SKM-1 treated with dmso at 0.1 percent for 144 hours (cell line): ENCODE results near the gene LDLRAP1.

ENCODE experiments used
- DNase-seq: peaks from one replicate; lab custom pipeline; 2025; ENCODE audit not compliant: unreplicated experiment; lab: John Stamatoyannopoulos, UW

The LDLRAP1 gene

DNA sequence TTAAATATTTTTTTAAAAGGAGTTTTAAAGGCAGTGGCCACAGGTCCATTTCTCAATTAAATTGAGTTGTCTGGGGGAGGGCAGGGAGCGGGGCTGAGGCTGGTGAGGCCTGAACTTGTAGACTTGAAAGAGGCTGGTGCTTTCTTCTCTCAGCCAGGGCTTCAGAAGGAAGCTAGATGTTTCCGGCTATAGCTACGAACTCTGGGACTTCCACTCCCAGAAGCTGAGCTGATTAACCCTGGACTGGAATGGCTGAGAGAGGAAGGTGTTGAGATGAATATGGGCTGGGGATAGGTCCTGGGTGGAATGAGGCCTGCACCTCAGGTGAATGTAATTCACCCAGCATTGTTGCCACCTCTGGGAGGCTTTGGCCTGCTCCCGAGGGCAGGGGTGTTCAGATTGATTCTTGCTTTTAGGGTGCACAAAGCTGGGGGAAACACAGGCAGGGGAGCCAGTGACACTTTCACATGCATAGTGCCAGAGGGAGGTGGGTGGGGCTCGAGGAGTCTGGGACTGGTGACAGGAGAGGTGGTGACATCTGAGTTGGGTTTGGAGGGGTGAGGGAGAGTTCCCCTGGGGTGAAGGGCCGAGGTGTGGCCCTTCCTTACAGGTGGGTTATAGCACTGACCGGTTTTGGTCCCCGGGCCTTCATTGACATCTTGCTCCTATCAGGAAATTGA lies 18.2 kb downstream of the LDLRAP1 start:
- no peak for DNase-seq

DNA sequence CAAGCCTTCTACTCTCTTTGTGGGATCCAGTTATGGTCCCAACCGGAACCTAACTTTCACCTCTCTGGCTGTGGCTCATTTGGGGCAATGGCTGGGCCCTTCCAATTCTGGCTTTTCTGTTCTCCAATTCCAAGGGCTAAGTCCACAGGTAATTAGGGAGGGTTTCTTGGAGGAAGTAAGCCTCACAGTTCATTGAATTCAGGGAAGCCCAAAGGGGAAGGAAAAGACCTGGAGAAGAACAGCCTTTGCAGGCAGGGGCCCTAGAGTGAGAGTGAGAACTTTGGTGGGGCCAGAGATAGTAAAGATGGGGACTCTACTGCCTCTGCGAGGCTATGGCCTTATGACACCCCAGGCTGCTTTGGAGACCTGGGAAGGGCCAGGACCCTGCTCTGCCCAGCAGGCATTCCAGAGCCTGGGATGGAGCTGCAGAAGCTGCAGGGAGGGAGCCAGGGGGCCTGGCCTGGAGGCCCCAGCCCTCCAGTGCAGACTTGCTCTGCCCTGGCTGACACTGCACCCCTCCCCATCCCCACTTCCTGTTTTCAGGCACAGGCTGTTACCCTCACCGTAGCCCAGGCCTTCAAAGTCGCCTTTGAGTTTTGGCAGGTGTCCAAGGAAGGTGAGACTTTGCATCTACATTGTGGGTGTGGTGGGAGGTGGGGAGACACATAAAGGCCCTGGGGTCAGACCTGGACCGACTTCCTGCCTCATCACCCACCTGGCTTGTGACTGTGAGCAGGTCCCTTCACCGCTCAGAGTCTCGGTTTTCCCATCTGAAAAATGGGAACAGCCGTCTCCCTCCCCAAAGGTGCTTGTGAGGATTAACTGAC lies 18.9 kb downstream of the LDLRAP1 start:
- DNase-seq: peak; percentile 9

GRCh38 chr1:25562928-25563283 lies 19.5 kb downstream of the LDLRAP1 start:
- no peak for DNase-seq

DNA sequence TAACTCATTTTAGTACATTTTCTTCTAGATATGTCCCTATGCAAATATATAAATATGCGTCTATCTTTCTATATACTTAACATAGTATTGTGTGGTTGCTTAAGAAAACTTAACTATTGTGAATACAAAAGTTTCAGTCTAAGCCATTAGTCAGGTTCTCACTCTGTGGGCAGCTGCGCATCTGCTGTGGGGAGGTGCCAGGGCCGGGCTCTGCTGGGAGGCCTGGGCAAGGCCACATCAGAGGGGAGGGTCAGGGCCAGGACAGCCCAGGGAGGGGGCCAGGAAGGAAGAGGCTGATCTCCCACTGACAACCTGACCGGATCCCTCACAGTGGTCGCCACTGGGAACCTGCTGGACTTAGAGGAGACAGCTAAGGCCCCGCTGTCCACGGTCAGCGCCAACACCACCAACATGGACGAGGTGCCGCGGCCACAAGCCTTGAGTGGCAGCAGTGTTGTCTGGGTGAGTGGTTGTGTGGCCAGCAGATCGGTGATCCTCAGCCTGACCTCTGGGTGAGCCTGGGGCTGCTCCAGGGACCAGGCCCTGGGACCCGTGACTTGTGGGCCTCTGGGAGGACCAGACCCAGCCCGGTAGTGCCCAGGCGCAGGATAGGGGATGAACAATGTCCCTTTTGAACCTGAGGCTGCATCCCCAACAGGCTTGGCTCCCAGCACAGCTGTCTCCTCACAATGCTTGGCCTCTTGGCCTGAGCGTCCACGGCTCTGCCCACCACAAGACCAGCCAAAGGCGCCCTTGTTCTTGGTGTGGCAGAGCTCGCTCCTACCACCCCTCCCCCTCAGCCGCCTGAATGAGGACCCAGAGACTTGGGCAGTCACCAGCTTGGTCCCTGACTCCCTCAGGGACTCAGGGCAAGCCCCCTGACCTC lies 20.2 kb downstream of the LDLRAP1 start:
- DNase-seq: no peak

DNA sequence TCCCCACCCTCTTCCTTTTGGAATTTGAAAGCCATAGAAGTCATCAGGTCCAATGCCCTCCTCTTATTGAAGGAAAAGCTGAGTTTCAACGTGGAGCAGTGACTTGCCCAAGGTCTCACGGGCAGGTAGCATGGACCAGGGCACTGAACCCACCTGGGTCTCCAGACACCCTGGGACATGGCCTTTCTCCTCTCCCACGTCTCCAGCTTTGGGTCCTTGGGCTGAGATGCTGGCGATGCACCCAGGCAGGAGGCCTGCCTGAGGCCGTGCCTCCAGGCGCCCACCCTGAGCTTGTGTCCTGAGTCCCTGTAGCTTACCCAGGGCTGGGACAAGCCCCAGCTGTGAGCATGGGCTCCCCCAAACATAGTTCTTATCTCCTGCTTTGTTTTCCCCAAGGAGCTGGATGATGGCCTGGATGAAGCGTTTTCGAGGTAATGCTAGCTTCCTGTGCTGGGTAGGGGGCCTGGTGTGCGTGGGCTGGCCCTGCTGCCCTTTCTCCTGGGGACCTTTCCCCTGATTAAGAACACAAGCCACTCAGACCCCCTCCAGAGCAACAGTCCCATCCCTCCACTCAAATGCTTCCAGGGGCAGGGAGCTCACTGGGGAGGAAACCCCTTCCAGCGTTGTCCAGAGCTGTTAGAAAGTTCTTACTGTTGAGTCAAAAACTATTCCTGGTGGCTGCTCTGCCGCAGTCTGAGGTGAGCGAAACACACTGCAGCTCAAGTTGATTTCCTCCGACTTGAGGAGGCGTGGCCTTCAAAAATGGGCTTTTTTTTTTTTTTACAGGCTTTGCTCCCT lies 21.6 kb downstream of the LDLRAP1 start:
- DNase-seq: no peak

DNA sequence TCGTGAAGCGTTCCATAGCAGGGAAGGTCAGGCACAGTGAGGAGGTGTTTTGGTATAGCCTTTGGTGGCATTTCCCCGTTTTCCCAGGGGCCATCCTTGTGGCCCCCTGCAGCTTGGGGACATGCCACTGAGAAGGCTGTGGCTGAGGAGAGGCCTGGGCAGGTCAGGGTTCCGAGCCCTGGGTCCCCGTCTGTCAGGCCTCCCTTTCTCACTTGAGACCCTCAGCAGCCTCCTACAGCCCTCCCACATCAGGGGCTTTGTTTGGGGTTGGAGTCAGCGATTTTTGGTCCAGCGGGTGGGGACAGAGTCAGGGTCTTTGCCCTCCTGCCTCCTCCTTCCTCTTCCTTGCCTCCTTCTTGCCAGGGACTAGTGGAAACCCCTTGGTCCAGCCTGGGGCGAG lies 22.2 kb downstream of the LDLRAP1 start:
- no peak for DNase-seq

- DNase-seq: no peak
Observed at GRCh38 chr1:25566176-25566729, 22.8 kb downstream of the LDLRAP1 start.

DNA sequence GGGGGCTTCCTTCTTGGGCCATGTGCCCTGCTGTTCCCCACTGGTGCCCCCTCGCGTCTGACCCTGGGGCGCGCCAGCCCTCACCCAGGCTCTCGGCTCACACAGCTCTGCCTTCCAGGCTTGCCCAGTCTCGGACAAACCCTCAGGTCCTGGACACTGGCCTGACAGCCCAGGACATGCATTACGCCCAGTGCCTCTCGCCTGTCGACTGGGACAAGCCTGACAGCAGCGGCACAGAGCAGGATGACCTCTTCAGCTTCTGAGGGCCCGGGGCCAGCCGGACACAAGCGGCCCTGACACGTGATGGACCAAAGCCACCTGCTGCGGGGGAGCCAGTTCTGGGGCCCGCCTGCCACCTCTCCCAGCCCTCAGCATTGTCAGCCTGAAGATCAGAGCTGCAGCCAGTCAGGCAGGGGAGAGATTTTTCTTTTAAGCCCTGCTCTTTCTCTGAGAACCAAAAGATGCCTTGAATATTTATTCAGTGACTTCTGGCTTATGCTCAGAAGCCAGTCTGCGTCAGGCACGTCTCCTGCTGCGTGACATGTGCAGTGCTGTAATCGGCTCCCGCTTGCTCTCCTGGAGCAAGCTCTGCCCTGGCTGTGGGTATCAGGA lies 23.4 kb downstream of the LDLRAP1 start:
- DNase-seq: no peak

- DNase-seq: no peak
Observed at GRCh38 chr1:25567710-25568089, 24.3 kb downstream of the LDLRAP1 start.

DNA sequence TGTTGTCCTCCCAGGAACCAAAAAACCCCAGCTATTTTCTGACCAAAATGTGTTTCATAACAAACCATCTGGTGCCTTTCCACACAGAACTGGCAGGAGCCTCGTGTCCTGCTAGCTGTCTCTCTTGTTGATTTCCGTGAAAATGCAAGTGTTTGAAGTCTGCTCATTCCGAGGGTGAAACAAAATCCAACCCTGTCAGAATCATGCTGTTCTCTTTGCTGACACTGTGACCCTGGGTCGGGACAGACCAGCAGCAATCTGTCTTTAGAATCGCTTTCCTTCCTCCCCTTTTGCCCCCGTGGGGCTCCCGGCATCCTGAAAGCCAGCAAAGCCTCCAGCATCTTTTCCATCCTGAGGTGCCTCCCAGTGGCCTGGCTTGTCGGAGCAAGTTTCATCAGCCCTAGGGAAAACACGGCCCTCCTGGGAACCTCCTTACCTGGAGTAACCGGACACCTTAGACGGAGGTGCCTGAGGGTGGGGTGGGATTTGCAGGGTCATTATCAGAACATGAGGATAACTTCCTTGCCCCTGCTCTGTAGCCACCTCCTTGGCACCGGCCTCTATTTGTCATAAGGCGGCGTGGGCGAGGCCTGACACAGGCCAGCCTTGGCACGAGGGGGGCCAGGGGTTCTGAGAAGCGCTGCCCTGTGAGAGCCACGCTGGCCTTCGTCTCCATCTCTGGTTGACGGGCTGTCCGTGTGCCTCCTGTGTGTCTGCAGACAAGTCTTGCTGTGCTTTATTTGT lies 24.9 kb downstream of the LDLRAP1 start:
- no peak for DNase-seq

DNA sequence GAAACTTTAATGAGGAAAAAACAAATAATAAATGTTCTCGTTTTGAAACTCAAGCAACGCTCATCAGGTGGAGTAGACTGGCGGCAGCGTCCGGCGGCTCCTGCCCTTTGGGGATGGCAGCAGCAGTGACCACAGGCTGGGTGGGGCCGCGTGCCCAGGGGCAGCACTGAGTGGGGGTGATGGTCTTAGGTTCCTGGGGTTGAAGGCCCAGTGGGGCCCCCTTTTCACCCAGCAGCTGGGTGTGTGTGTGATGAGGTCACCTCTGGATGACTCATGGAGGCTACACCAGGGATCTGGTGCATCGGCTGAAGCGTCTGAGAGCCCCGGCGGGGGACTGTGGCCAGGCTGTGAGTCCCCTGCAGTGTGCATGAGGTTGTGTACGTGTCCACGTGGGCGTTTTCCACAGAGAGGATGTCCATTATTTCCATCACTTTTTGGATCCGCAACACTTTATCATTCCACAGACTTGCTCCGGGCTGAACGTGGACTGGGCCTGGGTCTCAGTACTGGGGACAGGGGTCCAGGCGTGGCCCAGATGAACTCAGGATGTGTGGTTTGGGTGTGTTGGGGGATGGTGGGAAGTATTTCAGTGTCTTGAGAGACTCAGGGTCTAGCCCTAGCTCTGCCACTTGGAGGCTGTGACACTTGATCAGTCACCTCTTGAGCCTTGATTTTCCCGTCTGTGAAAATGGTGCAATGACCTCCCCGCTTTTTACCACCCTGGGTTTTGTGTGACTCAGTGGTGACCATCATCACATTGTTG lies 25.6 kb downstream of the LDLRAP1 start:
- DNase-seq: no peak

GRCh38 chr1:25569597-25570396 lies 26.4 kb downstream of the LDLRAP1 start:
- DNase-seq: no peak

GRCh38 chr1:25570798-25571521 lies 27.6 kb downstream of the LDLRAP1 start:
- no peak for DNase-seq

DNA sequence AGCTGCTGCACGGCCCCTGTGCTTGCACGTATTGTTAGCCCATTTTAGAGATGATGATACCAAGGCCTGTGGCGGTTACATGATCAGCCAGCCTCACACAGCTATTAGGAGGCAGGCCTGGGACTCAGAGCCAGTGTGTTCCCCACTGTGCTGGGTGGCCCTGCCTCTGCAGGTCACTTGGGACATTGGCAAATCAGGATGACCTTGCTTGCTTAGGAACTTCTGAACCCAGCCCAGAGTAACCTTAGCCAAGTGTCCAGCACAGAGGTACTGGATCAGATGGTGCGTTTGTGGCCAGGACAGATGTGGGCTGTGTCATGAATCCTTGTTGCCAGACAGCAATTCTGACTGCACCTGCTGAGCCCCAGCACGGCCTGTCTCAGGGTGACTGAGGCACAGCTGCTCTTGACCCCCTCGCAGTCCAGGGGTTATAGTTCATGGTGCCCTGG lies 28.1 kb downstream of the LDLRAP1 start:
- no peak for DNase-seq

GRCh38 chr1:25572107-25572506 lies 28.7 kb downstream of the LDLRAP1 start:
- no peak for DNase-seq

- DNase-seq: peak; percentile 45
Observed at GRCh38 chr1:25572708-25573590, 29.5 kb downstream of the LDLRAP1 start.
